Stimulated activated CD8-positive, alpha-beta memory T cell treated with anti-CD3 and anti-CD28 coated beads, Interleukin-12 subunit alpha, Interleukin-12 subunit beta, amount 100 ng/mL, for 4 hours (primary cell): Measurements from ENCODE around the gene CHMP2B.

Source experiments
- DNase-seq: peaks from one replicate; pipeline ENCODE4 v3.0.0-alpha.2; 2020; ENCODE audit warnings: low read depth

The CHMP2B gene

GRCh38 chr3:87227104-87227834 is at the start of gene CHMP2B:
Gene CHMP2B, plus strand, starts transcription at chr3:87227309. Its CDS starts 214 bp downstream, at chr3:87227523.
- peak; percentile 84 for DNase-seq

GRCh38 chr3:87179642-87180041 is 47.5 kb upstream of the CHMP2B start:
- no peak for DNase-seq

GRCh38 chr3:87181551-87181950 is 45.6 kb upstream of the CHMP2B start:
- no peak for DNase-seq

- DNase-seq, result no peak
Observed at GRCh38 chr3:87182023-87182422, 45.1 kb upstream of the CHMP2B start.

GRCh38 chr3:87186608-87187159 is 40.4 kb upstream of the CHMP2B start:
- no peak for DNase-seq

GRCh38 chr3:87191175-87191574 is 35.9 kb upstream of the CHMP2B start:
- no peak for DNase-seq

- DNase-seq, result no peak
Observed at GRCh38 chr3:87191641-87192040, 35.5 kb upstream of the CHMP2B start.

GRCh38 chr3:87196879-87197278 is 30.2 kb upstream of the CHMP2B start:
- DNase-seq, result no peak

GRCh38 chr3:87197531-87197930 is 29.6 kb upstream of the CHMP2B start:
- DNase-seq, result no peak

GRCh38 chr3:87198774-87199173 is 28.3 kb upstream of the CHMP2B start:
- DNase-seq, result no peak

- no peak for DNase-seq
Observed at GRCh38 chr3:87199628-87200027, 27.5 kb upstream of the CHMP2B start.

- DNase-seq, result no peak
Observed at GRCh38 chr3:87200060-87200647, 27.0 kb upstream of the CHMP2B start.

GRCh38 chr3:87201727-87202126 is 25.4 kb upstream of the CHMP2B start:
- DNase-seq, result no peak

- no peak for DNase-seq
Observed at GRCh38 chr3:87203809-87204208, 23.3 kb upstream of the CHMP2B start.

GRCh38 chr3:87206070-87206469 is 21.0 kb upstream of the CHMP2B start:
- DNase-seq, result no peak

GRCh38 chr3:87206635-87207034 is 20.5 kb upstream of the CHMP2B start:
- DNase-seq, result no peak

- DNase-seq, result no peak
Observed at GRCh38 chr3:87207460-87207859, 19.6 kb upstream of the CHMP2B start.

GRCh38 chr3:87209111-87209510 is 18.0 kb upstream of the CHMP2B start:
- DNase-seq, result no peak

- DNase-seq, result no peak
Observed at GRCh38 chr3:87218560-87218959, 8.5 kb upstream of the CHMP2B start.

- no peak for DNase-seq
Observed at GRCh38 chr3:87219611-87220010, 7.5 kb upstream of the CHMP2B start.

- no peak for DNase-seq
Observed at GRCh38 chr3:87225659-87226058, 1.4 kb upstream of the CHMP2B start.

- DNase-seq, result no peak
Observed at GRCh38 chr3:87227835-87228144, 681 bp downstream of the CHMP2B start.

GRCh38 chr3:87228316-87228715 is 1.2 kb downstream of the CHMP2B start:
- DNase-seq, result no peak

GRCh38 chr3:87229113-87229512 is 2.0 kb downstream of the CHMP2B start:
- DNase-seq, result no peak
